Kidney epithelial cell (primary cell): ENCODE measurements around the gene SULT2B1. TPM values are rescaled to one million over a fixed set of nuclear protein-coding genes. Genes with fewer than 3 reads are reported as not detected.

ENCODE experiments used
- DNase-seq: peaks from one replicate; pipeline ENCODE4 v3.0.0-alpha.2; 2010; ENCODE audit warnings: low read depth
- H3K27me3 ChIP-seq: 2 replicates; pipeline ENCODE4 v1.6.0; 2011; ENCODE audit warnings: low read length; ENCODE audit not compliant: control insufficient read depth, insufficient read depth
- H3K36me3 ChIP-seq: 2 replicates; pipeline ENCODE4 v1.5.1; 2011; ENCODE audit warnings: low read length; ENCODE audit not compliant: control insufficient read depth, insufficient read depth
- H3K4me3 ChIP-seq: 2 replicates; pipeline ENCODE4 v1.5.1; 2011; ENCODE audit warnings: low read depth, mild to moderate bottlenecking, control low read depth, low read length
- total RNA-seq: library from RNA; depleted of rRNA; stranded (reverse); fragments of >200 nt; gene quantifications from 2 replicates; pipeline ENCODE4 v1.2.3, GENCODE V29; 2015
- TF ChIP-seq, protein P1 (sequence below): IDR thresholded peaks from 2 replicates; pipeline ENCODE4 v1.5.1; 2011; ENCODE audit warnings: mild to moderate bottlenecking, moderate library complexity, low read length, control low read depth, inconsistent platforms; ENCODE audit not compliant: insufficient read depth, poor library complexity, severe bottlenecking

The SULT2B1 gene
- total RNA-seq, 1 donor from 2014 or later = 0.50 TPM

DNA sequence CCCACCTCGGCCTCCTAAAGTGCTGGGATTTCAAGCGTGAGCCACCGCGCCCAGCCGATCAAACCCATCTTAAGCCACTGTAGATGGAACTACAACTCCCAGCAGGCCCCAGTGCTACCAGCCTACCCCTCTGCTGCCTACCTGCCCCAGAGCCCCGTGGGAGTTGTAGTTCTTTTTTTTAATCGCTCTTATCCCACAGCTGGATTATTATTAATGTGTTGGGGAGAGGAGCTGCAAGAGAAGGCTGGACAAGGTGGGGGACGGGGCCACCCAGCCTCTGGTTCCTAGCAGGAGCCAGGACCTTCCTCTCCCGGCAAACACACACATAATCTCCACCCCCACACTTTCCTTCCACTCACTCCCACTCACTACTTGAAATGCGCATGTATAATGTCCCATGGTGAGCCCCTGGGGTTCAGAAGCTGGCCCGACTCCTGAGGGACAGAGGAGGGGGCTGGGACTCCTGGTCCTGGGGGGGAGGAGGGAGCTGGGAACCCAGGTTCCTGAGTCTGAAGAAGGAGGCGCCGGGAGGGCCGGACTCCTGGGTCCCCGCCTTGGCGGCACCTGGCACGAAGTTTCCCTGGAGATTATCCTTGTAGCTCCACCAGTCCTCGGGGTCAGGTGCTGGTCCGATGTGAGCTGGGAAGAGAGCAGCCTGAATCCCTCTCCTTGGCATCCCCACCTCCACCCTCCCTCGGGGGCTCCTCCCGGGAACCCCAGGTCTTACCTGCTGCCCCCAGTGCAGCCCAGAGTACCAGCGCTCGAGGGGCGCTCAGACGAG lies 93.1 kb downstream of the SULT2B1 start:
- TF ChIP-seq, protein P1, sequence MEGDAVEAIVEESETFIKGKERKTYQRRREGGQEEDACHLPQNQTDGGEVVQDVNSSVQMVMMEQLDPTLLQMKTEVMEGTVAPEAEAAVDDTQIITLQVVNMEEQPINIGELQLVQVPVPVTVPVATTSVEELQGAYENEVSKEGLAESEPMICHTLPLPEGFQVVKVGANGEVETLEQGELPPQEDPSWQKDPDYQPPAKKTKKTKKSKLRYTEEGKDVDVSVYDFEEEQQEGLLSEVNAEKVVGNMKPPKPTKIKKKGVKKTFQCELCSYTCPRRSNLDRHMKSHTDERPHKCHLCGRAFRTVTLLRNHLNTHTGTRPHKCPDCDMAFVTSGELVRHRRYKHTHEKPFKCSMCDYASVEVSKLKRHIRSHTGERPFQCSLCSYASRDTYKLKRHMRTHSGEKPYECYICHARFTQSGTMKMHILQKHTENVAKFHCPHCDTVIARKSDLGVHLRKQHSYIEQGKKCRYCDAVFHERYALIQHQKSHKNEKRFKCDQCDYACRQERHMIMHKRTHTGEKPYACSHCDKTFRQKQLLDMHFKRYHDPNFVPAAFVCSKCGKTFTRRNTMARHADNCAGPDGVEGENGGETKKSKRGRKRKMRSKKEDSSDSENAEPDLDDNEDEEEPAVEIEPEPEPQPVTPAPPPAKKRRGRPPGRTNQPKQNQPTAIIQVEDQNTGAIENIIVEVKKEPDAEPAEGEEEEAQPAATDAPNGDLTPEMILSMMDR = no peak
- H3K36me3 ChIP-seq = no peaks in the 10 kb centered on the region
- H3K4me3 ChIP-seq = peak overlapping the region; percentile 52
- DNase-seq = no peak
- no peaks in the 10 kb centered on the region for H3K27me3 ChIP-seq

DNA sequence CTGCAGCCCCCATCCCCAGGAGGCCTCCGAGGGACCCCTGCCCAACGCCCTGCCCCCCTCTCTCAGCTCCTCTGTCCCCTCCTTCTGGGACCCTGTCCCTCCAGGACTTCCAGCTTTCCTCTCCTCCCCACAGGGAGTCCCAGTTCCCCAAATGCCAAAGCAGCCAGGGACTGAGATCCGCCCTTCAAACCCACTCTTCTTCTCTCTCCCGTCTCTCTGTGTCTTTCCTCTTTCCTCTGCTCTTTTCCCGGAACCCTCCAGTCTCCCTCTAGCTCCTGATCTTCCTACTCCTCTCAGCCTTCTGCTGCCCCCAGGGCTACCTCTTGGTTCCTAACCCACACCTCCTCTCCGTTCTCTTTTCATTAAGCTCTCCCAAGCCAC lies 93.6 kb downstream of the SULT2B1 start:
- TF ChIP-seq, protein P1 = no peak
- no peaks in the 10 kb centered on the region for H3K36me3 ChIP-seq
- no peak for DNase-seq
- peak overlapping the region; percentile 52 for H3K4me3 ChIP-seq
- H3K27me3 ChIP-seq = no peaks in the 10 kb centered on the region

DNA sequence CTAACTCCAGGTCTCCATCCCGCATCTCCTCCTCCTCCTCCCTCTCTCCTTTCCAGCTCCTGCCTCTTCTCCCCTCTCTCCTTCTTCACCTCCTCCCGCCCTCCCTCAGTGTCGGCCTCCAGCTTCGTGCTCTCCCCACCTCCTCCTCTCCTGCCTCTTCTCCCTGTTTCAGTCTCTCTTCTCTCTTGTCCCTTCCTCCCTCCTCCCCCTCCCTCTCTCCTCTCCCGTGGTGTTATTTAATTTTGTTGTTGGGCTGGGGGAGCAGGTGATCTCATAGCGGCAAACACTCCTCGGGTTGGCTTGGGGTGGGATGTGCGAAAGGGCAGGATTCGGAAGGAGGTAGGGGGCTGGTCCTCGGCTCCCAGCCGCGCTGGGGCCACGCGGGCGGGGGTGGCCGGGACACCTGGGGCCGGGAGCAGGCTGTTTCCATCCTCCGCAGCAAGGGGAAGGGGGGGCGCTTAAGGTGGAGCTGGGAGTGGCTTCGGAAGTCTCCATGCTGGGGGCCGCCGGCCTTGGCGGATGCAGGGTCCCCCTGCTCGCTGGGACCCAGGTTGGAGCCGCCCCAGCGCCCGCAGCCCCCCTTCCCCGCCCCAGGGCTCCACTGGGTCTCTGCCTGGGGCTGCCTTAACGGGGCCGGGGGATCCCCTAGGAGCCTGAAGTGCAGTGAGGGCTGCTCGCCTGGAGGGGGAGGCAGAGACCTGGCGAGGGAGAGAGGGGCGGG lies 94.2 kb downstream of the SULT2B1 start, which contains the start of gene CA11:
Gene CA11, minus strand, starts transcription at position 187 of the 721 bp plus-strand sequence. CDS start 555 bp downstream, outside the sequence.
- TF ChIP-seq, protein P1 = peak; percentile 97
- Histone ChIP-seq H3K4me3 (peak within 1 kb of the TSS; percentile 52), H3K36me3 (no peaks in the 10 kb centered on the region), H3K27me3 (no peaks in the 10 kb centered on the region)
- no peak for DNase-seq

DNA sequence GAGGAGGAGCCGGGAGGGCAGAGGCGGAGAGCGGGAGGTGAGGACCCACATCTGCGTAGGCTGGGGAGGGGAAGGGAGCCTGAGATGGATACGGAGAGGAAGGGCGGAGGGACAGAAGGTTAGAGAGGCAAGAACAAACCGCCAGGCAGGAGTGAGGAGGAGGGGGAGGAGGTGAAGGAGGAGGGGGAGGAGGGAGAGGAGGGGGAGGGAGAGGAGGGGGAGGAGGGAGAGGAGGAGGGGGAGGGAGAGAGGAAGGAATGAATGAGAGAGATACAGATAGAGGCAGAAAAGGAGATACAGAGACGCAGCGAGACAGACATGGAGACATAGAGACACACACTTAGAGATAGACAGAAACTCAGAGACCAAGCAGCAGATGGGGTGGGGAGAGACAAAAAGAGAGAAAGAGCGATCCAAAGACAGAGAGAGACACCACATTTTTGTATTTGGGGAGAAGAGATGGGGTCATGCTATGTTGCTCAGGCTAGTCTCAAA lies 94.8 kb downstream of the SULT2B1 start:
- TF ChIP-seq, protein P1 = no peak

DNA sequence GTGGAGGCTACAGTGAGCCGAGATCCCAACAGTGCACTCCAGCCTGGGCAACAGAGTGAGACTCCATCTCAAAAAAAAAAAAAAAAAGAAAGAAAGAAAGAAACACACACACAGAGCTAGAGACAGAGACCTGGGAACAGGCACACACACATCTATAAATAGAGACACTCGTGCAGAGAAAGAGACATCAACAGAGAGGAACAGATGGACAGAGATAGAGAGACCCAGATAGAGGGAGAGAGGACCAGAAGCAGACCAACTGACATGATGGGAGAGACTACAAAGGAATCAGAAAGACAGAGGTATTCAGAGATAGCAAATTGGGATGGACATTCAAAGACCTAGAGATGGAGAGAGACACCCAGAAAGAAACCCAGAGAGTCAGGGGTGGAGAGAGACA lies 96.2 kb downstream of the SULT2B1 start:
- Histone ChIP-seq H3K36me3 (no peaks in the 10 kb centered on the region), H3K4me3 (no peak overlapping the region), H3K27me3 (no peaks in the 10 kb centered on the region)
- TF ChIP-seq, protein P1 = no peak
- DNase-seq = no peak

More for the DNA sequence above, 94.8 kb downstream of the SULT2B1 start:
- Histone ChIP-seq H3K4me3 (no peak overlapping the region), H3K36me3 (no peaks in the 10 kb centered on the region), H3K27me3 (no peaks in the 10 kb centered on the region)
- no peak for DNase-seq

Other genes starting within 250 kb of the SULT2B1 start
- 30.7 and 32.5 TPM in 2 replicates for gene EMP3, start 226.6 kb upstream of the SULT2B1 start, total RNA-seq
- 4.4 and 5.8 TPM in 2 replicates for gene TMEM143, start 188.2 kb upstream of the SULT2B1 start, total RNA-seq
- gene SYNGR4, start 187.8 kb upstream of the SULT2B1 start, total RNA-seq = 0.25 TPM in 1 of 2 replicates, not detected in the other
- gene KDELR1, start 160.6 kb upstream of the SULT2B1 start, total RNA-seq = 152 and 170 TPM in 2 replicates
- gene GRIN2D, start 158.5 kb upstream of the SULT2B1 start, total RNA-seq = 0.21 and 0.63 TPM in 2 replicates
- 44.6 and 47.1 TPM in 2 replicates for gene GRWD1, start 106.2 kb upstream of the SULT2B1 start, total RNA-seq
- gene KCNJ14, start 96.6 kb upstream of the SULT2B1 start, total RNA-seq = 0.54 and 2.1 TPM in 2 replicates
- gene CYTH2, start 82.8 kb upstream of the SULT2B1 start, total RNA-seq = 73.0 and 77.3 TPM in 2 replicates
- gene LMTK3, start 40.3 kb upstream of the SULT2B1 start, total RNA-seq = 2.3 and 2.9 TPM in 2 replicates
- not detected in 2 replicates for gene SPACA4, start 54.6 kb downstream of the SULT2B1 start, total RNA-seq
- 0.25 and 2.3 TPM in 2 replicates for gene FAM83E, start 62.9 kb downstream of the SULT2B1 start, total RNA-seq
- gene RPL18, start 67.0 kb downstream of the SULT2B1 start, total RNA-seq = 2,979 and 3,293 TPM in 2 replicates
- 27.9 and 30.3 TPM in 2 replicates for gene SPHK2, start 67.3 kb downstream of the SULT2B1 start, total RNA-seq
- gene DBP, start 85.2 kb downstream of the SULT2B1 start, total RNA-seq = 1.6 and 3.4 TPM in 2 replicates
- 1.1 and 1.7 TPM in 2 replicates for gene CA11, start 94.0 kb downstream of the SULT2B1 start, total RNA-seq
- gene NTN5, start 120.8 kb downstream of the SULT2B1 start, total RNA-seq = not detected in 2 replicates
- gene FUT2, start 143.8 kb downstream of the SULT2B1 start, total RNA-seq = 1.8 and 1.9 TPM in 2 replicates
- 1.0 and 1.3 TPM in 2 replicates for gene MAMSTR, start 167.6 kb downstream of the SULT2B1 start, total RNA-seq
- gene RASIP1, start 188.4 kb downstream of the SULT2B1 start, total RNA-seq = 3.8 and 4.8 TPM in 2 replicates
- 0.25 TPM in 1 of 2 replicates, not detected in the other for gene IZUMO1, start 194.7 kb downstream of the SULT2B1 start, total RNA-seq
- gene FUT1, start 200.5 kb downstream of the SULT2B1 start, total RNA-seq = 10.4 and 12.3 TPM in 2 replicates
- gene FGF21, start 203.4 kb downstream of the SULT2B1 start, total RNA-seq = 0.13 TPM in 1 of 2 replicates, not detected in the other